Stimulated activated CD4-positive, alpha-beta T cell treated with anti-CD3 and anti-CD28 coated beads, Interleukin-1b, Interleukin-23, amount 100 ng/mL, for 24 hours (primary cell): ENCODE results near the gene AGMAT.

Experiments used
- DNase-seq, 4 experiments: peaks; one replicate each; pipeline ENCODE4 v3.0.0-alpha.2; 2020; ENCODE audit warnings: low read depth in 4 of 4, low spot score in 1 of 4

Gene AGMAT, protein sequence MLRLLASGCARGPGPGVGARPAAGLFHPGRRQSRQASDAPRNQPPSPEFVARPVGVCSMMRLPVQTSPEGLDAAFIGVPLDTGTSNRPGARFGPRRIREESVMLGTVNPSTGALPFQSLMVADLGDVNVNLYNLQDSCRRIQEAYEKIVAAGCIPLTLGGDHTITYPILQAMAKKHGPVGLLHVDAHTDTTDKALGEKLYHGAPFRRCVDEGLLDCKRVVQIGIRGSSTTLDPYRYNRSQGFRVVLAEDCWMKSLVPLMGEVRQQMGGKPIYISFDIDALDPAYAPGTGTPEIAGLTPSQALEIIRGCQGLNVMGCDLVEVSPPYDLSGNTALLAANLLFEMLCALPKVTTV

GRCh38 chr1:15584489-15585363 is at the start of gene AGMAT:
TSS of gene AGMAT (minus strand) at chr1:15585051. CDS start at chr1:15584967, 84 bp downstream.
- peak; percentile 33 to 55 (median 36) for DNase-seq

- DNase-seq: no peak
Measured at GRCh38 chr1:15633756-15634420, 49.0 kb upstream of the AGMAT start.

DNA sequence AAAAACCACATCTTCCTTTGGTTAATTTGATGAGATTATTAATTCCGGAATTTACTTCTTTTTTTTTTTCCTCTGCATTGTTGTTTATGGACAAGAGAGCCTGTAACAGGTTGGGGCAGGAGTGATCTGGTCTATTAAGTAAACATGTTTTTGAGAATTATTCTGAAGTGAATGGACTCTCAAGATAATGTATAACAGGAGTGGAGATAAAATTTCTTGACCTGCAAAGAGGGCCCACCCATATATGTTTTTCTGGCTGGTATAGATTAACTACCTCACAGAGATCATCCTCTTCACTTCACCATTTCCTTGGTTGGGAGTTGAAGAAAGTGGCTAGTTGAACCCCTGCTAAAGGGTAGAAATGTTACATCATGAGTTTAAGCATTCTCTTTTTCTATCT is 43.2 kb upstream of the AGMAT start:
- DNase-seq: no peak

DNA sequence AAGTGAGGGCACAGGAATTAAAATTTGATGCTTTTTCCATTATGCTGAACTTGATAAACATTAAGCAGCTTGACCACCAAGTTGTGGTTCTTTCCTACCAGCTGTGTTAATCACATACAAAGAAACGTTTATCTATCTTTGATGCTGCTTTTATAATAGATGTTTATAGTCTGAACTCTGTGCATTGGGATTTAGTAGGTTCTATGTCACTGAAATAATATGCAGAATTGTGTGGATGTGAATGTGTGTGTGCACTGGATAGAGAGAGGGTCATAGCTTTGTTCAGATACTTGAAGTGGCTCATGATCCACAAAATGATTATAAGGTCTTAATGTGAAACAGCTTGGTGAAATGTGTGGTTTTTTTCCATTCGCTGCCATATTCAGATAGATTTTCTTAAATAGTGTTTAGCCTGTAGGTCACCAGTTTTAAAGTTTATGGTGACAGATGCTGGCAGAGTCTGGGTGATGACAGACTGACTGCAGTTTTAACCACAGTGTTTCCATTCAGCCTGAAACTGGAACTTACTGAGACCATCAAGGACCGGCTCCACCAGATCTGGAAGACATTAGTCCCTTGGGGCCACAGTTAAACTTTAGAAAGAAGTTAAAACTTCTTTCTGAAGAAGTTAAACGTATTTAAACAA is 42.6 kb upstream of the AGMAT start:
- no peak for DNase-seq

GRCh38 chr1:15626269-15626950 is 41.6 kb upstream of the AGMAT start:
- DNase-seq: no peak

DNA sequence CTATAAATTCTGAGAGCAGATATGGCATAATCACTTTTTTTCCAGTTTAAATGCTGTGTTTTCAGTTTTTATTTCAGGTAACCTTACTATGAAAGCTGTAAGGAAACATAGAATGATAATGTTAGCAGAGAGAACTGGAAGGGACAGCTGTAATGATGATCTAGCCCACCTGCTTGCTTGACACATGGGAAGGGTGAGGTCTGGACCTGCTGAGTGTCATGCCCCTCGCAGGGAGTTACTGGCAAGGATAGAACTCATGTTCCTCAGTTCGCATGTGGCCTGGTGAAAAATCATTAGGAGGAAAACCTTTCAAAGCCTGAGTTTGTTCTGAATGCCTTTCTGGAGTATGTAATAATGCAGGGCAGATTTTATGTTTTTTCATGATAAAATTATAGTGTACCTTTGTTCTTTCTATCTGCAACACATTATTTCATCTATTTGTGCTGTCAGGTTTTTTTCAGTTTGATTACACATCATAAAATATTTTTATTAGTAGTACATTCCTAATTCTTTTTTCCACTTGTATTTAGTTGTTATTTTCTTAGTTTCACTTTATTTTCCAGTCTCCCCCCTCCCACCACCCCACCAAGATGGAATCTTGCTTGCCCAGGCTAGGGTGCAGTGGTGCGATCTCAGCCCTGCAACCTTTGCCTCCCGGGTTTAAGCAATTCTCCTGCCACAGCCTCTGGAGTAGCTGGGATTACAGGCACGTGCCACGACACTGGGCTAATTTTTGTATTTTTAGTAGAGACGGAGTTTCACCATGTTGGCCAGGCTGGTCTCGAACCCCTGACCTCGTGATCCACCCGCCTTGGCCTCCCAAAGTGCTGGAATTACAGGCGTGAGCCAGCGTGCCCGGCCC is 40.4 kb upstream of the AGMAT start:
- no peak for DNase-seq

DNA sequence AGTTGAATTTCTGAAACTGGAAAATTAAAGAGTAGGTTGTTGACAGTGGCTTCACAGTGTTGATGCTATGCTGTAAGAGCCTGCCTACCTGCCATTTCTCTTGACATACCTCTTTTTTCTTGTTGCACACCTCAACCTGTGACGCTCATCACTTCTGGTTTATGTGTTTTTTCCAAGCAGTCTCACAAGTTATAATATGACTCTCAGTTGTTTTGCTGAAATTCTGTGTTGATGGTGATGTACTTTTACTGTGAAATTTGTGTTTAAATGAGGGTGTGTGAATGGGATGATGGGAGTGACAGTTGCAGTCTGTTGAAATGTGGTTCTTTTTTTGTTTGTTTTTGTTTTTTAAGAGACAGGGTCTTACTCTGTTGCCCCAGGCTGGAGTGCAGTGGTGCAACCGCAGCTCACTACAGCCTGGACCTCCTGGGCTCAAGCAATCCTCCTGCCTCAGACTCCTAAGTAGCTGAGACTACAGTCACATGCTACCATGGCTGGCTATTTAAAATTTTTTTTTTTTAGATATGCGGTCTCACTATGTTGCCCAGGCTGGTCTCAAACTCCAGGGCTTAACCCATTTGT is 39.4 kb upstream of the AGMAT start:
- no peak for DNase-seq

DNA sequence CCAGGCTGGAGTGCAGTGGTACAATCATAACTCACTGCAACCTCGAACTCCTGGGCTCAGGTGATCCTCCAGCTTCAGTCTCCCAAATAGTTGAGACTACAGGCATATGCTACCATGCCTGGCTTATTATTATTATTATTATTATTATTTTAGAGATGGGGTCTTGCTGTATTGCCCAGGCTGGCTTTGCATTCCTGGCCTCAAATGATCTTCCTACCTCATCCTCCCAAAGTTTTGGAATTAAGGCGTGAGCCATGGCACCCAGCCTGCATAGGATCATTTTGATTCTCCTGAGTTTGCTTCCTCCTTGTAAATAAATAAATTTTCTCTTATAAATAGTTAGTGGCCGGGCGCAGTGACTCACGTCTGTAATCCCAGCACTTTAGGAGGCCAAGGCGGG is 38.6 kb upstream of the AGMAT start:
- DNase-seq: no peak

GRCh38 chr1:15622712-15623373 is 38.0 kb upstream of the AGMAT start:
- no peak for DNase-seq

DNA sequence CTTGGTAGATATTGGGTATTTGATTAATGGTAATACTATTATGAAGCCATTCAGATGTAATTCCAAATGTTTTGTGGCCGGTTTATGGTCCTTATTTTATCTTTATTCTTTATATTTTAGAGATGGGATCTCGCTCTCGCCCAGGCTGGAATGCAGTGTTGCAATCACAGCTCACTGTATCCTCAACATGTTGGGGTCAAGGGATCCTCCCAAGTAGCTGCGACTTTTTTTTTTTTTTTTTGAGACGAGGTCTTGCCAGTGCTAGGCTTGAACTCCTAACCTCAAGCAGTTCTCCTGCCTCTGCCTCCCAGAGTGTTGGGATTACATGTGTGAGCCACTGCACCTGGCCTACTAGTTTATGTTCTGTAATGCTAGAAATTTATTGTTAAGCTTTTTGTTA is 37.1 kb upstream of the AGMAT start:
- no peak for DNase-seq

GRCh38 chr1:15620902-15621682 is 36.2 kb upstream of the AGMAT start:
- DNase-seq: no peak

DNA sequence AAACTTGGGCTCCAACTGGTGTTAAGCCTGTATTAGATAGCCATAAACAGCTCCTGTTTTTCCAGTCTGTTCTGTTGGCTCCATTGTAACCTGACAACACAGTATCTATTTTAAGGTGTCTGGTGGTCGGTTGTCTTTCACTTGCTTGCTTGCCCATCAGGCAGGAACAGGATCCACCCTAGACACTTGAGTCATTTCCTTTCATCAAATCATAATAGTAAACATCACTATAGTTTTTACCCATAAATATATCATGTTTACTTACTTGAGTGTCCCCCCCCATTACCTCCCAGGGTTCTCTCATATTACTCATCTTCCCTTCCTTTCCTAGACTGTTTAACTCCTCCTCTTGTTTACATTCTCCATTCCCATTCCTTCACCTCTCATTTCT is 35.3 kb upstream of the AGMAT start:
- no peak for DNase-seq

- DNase-seq: no peak
Measured at GRCh38 chr1:15618655-15619525, 34.0 kb upstream of the AGMAT start.

- no peak for DNase-seq
Measured at GRCh38 chr1:15618077-15618654, 33.3 kb upstream of the AGMAT start.

- peak; percentile 74 to 93 (median 82) for DNase-seq
Measured at GRCh38 chr1:15617173-15618076, 32.6 kb upstream of the AGMAT start, which contains the start of gene DDI2. TSS of gene DDI2 (plus strand) at chr1:15617458. CDS start at chr1:15617671, 213 bp downstream.
